Activated CD4-positive, alpha-beta T cell treated with anti-CD3 and anti-CD28 coated beads for 1 hour (primary cell): ENCODE results near the gene GPR176.

ENCODE experiments used
- DNase-seq: peaks from one replicate; pipeline ENCODE4 v3.0.0-alpha.2; 2020

GPR176 gene

DNA sequence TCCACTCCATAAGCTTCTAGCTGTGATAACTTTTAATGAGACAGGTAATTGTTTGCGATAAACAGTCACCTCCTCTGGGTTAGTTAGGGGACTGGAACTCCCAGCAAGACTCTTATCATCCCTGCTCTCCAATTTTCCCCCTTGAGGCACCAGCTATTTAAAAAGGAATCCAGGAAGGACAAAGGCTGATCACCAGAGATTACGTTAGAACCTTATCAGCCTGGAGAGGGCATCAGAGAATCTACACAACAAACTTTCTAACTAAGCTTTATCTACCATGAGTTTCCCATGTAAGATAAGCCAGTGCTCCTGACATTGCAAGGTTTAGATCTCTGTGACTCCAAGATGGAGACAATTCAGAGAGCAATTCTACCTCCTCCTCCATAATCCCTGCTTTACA lies 31.3 kb downstream of the GPR176 start:
- no peak for DNase-seq

DNA sequence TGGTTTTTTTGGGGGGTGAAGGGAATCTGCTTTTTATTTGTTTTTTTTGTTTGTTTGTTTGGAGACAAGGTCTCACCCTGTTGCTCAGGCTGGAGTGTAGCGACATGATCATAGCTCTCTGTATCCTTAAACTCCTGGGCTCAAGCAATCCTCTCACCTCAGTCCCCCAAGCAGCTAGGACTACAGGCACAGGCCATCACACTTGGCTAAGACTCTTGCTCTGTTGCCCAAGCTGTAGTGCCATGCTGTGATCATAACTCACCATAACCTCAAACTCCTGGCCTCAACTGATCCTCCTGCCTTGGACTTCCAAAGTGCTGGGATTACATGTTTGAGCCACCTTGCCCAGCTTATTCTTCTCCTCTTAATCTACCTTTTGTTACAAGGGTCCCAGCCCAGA lies 31.8 kb downstream of the GPR176 start:
- DNase-seq = no peak

DNA sequence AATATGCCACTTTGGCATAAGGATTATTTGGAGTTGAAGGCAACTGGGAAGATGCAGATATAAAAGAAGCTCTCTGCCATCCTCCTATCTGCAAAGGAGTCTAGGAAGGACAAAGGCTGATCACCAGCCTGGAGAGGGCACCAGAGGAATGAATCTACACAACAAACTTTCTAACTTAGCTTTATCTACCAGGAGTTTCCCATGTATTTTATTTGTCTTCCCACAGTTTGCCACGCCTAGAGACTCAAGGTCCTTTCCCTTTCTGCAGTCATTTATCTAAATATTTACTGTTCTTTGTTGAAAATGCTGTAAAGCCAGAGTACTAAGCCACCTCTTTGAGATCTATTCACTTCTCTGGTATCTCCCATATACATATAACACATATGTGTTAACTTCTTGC lies 32.2 kb downstream of the GPR176 start:
- DNase-seq = no peak

DNA sequence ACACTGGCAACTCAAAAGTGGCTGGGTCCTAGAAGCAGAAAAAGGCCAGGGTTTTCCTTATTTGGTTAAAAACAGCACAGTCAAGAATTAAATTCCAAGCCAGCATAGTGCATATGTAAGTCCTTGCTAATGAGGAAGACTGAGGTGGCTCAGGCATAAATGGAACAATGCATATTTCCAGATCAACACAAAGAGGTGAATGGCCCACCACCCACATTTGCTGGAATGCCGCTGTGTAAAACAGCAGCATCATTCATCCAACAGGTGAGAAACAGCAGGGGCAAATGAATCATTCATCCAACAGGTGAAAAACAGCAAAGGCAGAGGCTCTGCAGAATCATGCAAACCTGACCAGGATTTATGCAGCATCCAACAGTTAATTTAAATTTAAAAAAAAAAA lies 32.9 kb downstream of the GPR176 start:
- DNase-seq = no peak

DNA sequence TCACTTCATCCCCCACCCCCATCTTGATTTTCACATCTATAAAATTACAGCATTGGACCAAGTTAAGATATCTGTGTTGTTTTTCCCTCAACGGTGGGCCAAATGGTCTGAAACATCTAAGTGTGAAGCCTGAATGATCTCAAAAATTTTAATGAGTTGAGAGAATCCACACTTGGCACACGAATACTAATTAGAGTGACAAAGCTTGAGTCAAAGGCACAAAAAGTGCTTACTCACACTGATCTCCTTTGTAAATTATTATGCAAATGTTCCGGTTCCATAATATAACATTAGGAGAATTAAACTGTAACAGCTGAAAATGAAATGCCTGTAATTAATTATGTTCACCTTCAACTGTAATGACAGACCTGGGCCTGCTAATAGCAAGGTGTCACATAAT lies 33.6 kb downstream of the GPR176 start:
- no peak for DNase-seq

DNA sequence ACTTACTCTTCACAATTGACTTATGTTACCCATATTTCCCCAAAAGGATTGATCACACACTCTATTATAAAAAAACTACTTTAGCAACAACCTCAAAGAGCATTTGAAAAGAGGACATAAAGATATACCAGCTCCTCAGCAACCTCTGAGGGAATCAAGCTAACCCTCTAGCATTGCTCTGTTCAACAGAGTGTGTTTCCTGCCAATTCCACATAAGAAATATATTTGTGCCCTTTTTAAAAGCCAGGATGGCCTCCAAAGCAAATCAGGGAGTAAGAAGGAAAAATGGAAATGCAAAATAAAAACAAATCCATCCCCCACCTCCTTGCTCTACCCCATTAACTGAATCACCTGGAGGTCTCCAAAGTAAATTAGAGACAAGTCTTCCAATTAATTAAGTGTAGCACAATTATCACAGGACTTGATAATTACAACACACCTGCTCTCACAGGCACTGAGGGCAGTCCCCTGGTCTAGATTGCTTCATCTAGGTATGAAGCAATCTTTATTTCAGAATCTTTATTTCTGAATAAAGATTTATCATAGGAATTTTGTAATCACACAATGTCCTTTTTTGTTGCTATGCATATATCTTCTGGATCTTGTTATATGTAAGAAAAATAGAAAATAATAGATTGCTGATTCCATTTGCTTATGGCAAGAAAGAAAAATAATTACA lies 34.8 kb downstream of the GPR176 start:
- no peak for DNase-seq

DNA sequence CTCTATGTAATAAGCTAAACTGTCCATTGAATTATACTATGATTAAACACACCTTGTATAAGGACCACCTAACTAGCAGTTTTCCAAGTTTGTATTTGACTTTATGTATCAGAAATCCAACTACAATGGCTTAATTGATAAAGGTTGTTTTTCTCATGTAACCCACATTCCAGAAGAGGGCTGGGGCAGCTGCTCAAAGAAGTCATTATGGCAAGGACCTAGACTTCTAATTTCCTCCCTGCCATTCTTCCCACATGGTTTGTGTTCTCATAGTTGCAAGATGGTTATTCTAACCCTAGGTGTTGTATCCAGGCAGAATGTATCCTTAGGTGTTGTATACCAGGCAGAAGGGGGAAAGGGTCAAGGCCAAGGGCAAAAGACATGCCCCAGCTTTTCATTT lies 35.7 kb downstream of the GPR176 start:
- no peak for DNase-seq

DNA sequence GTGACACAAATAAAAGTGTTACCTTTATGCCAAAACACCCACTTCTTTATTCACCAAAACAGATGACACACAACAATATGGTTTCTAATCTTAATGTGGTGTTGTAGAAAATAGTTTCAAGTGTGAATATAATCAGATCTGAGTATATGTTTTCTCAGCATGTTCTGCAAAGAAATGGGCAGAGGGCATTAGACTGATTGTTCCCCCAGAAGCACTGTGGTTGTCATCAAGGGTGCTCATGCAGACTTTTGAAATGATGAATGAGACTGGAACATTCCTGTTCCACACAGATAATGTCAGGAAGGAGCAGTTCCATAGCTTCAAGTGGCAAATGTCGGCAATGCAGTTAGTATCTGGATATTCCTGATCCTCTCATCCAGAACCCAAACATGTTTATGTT lies 37.5 kb downstream of the GPR176 start:
- DNase-seq = no peak

DNA sequence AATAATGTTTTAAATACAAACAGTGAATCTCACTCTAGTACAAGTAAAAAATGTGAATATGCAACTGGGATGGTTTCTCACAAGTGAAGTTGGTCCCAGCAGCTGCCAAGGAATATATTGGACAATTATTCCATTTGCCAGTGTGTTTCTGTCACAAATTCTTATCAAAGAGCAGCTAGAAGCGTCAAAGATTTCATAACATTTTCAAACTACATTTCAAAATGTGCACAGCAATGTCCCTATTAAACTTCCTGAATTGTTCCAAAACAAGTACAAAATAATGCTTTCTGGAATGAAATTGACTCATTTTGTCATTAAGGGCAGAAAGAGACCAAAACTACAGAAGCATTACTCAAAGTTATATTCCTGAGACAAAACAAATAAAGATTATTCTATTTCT lies 38.3 kb downstream of the GPR176 start:
- no peak for DNase-seq

DNA sequence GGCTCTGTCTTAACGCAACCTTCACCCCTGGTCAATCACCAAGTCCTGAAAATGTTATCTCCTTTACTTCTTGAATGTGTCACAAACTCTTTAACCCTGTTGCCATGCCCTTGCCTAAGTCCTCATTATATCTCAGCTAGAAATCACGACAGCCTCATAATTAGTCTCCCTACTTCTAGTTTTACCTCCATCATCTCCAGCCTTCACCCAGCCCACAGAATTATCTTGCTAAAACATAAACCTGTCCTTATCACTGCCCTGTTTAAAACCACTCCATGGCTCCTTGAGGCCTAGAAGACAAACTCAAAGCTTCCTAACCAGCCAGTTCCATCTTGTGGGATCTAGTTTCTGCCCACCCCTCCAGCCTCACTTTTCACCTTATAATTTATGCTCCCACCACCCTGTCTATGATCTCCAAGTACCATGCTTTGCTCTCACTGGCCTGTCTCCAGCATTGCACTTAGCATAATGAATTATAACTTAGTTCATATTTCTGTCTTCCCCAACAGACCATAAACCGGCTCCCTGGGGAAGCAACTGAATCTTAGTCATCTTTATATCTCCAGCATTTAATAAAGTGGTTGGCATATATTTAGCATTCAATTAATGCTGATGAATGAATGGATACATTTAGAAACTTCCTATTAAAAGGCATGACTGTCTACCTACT lies 39.2 kb downstream of the GPR176 start:
- DNase-seq = no peak

DNA sequence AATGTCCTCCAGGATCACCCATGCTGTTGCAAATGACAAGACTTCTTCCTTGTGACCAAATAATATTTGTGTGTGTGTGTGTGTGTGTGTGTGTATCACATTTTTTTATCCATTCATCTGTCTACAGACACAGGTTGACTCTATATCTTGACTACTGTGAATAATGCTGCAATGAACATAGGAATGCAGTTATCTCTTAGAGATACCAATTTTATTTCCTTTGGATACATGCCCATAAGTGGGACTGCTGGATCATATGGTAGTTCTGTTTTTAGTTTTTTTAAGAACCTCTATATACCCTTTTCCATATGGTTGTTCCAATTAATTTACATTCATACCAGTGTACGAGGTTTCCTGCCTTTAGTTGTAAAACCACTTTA lies 41.7 kb downstream of the GPR176 start:
- DNase-seq = no peak

DNA sequence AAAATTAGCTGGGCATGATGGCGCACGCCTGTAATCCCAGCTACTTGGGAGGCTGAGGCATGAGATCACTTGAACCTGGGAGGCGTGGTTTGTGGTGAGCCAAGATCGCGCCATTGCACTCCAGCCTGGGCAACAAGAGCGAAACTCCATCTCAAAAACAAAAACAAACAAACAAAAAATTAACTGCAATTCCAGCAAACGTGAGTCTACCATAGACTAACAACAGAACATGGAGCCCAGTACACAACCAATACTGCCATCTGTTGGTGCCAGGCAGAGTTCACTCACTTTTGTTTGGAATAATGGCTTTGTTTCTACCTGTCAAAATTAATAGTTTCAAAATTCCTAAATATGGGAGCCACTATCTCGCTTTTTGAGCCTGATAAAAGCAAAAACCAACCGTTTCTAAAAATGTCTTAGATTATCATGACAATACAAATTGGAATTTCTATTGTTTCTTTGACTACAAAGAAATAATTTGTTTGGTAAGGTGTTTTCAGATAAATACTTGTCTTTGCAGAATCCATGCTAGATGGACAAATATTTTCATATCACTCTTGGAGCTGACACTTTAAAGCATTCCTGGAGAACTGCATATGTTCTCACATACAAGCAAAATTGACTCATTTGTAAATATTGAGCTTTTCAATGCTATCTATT lies 45.0 kb downstream of the GPR176 start:
- DNase-seq = no peak

DNA sequence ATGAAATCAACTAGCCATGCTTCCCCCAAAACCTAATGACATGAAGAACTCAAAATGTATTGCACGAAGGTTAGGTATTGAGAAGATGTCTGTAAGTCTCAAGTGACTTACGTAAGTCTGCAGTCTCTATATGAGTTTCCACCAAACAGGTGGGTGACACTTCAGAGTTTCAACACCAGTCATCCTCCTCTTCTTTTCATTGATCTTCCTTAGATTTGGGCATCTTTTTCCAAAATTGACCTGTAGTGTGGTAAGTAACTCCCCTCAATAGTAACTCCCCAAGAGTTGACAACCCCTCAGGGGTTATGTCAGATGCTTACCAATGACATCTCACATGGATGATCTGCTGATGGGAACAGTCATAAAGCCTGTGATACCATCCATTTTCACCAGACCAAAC lies 46.1 kb downstream of the GPR176 start:
- DNase-seq = no peak

DNA sequence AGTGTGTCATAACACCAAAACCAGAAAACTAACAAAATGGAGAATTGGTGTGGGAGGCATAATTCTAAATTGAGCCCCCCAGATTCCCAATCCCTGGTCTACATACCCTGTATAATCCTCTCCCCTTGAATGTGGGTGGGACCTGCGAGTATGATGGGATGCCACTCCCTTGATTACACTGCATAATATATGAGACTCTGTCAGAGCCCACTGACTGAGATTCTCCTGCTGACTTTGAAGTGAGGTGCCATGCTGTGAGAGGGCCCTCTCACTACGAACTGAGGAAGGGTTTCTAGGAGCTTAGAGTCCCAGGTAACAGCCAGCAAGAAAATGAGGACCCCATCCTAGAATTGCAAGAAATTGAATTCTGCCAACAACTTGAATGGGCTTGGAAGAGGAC lies 49.5 kb downstream of the GPR176 start:
- no peak for DNase-seq

DNA sequence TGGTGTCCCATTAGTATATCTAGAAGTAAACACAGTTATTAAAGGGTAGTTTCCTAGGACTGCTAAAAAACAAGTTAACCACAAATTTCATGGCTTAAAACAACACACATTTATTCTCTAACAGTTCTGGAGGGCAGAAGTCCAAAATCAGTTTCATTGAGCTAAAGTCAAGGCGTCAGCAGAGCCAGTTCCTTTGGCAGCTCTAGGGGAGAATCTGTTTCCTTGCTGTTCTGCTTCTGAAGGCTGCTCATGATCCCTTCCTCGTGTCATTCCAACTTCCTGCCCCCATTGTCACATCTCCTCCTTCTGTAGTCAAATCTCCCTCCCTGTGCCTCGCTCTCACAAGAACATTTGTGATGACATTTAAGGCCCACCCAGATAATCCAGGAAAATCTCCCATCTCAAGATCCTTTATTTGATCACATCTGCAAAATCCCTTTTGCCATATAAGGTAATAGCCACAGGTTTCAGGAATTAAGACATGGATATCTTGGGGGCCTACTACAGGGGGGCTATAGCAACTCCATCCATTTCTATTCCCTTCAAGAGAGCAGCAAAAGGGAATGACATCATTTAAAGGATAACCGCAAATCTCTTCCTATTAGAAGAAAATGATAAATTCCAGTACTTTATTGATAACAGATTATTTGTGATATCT lies 50.1 kb downstream of the GPR176 start:
- no peak for DNase-seq

DNA sequence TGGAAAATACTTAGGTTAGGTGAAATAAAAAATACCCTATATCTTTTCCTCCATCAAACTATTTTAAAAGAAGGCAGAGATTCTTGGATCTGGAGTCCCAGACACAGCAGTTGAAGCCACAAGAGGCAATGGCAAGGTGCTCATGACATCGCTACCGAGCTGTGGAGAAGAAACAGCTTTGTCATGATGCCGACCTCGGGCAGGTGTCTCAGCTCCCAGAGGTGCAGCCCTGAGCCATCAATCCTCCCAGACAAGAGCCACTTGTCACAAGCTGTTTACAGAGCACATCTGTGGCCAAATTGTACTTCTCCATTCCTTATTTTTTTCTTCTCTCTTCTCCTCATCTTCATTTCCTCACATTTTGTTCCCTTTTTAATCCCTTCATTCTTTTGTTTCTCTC lies 50.8 kb downstream of the GPR176 start:
- no peak for DNase-seq

DNA sequence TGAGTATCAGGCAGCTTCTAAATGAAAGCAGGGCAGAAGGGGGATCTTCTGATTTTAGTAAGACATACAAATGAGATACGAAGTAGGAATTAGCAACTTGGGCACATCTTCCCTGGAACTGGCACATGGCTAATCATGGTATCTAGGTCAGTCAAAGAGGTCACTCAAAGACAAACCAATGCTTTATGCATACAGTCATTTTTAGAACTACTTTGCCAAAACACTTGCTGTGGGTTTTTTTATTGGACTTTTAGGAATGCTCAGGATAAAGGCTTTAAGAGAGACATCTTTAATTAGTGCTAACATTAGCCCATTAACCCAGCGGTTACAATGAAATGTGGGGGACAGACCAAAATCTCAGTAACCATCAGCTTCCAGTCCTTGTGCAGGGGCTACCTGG lies 51.7 kb downstream of the GPR176 start:
- no peak for DNase-seq

DNA sequence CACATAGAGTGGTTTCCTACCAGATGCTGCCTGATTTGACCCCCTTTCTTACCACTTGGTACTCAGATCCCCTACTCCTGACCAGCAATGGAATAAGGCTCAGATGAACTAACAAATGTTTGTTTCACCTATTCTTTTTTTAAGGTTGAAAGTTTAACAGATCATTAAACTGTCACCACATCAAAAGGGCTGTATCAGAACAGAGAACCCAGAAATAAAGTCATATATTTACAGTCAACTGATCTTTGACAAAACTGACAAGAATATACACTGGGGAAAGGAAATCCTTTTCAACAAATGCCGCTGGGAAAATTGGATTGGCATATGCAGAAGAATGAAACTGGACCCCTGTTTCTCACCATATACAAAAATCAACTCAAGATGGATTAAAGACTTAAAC lies 56.0 kb downstream of the GPR176 start:
- no peak for DNase-seq

DNA sequence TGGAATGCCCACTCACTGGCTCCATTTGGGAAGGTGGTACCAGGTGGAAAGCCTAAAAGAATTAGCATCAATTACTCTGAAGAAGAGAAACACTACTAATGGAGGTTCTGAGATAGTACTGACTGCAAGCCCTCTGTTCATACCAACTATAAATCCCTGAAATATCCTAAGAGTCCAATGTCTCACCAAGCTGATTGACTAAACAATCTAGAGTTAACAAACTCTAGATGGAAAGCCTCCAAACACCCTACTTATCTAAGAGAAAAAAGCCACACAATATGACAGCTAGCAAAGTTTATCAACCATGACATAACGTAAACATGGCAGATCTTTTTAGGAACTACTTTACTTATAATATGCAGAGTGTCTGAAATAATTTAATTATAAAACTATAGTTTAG lies 59.2 kb downstream of the GPR176 start:
- DNase-seq = no peak

DNA sequence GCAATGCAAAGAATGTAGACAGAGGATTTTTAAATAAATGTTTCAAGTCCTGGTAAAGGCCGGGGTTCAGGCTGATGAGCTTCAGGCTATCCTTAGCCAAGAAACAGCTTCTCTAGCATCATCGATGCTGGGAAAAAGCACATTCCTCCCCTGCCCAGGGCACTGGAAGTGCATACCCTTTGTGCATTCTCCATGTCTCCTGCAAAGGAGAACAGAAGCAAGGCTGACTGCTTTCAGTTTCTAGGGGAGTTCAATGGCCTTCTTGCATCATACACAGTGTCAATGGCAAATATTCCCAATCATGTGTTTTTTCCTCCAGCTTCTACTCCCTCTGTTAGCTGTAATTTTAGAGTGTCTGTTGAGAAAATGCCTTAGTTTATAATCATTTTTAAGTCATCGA lies 59.9 kb downstream of the GPR176 start:
- no peak for DNase-seq

DNA sequence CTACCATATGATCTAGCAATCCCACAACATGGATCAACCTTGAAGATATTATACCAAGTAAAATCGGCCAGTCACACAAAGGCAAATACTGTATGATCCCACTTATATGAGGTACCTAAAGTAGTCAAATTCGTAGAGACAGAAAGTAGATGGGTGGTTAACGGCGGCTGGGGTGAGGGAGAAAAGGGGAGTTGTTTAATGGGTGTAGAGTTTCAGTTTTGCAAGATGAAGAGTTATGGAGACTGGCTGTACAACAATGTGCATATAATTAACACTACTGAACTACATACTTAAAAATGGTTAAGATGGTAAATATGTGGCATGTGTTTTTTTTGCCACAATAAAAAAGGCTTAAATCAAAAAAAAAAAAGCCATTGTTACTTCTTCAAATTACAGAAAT lies 60.4 kb downstream of the GPR176 start:
- DNase-seq = no peak

DNA sequence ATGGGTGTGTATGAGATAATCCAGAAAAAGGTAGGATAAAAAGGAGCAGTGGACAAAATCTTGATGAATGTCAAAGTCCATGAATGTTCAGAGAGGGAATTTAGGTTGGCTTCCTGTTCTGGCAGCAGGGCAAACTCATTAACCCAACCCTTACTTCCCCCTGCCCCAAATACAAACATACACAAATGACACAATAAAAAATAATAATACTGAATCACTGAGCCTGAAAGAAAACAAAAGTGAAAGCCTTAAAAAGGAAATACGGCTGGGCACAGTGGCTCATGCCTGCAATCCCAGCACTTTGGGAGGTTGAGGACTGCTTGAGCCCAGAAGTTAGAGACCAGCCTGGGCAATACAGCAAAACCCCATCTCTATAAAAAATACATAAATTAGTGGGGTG lies 62.9 kb downstream of the GPR176 start:
- no peak for DNase-seq

DNA sequence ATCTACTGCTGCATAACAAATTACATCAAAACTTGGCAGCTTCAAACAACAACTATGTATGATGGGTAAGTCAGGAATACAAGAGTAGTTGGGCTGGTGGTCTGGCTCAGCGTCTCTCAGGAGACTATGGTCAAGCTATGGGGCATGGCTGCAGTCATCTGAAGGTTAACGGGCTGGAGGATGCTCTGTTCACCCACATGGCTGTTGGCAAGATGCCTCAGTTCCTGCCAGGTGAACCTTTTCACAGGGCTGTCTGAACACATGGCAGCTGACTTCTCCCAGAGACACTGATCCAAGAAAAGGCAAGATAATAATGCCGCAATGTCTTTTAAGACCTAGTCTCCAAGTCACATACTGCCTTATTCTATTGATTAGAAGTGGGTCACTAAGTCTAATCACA lies 63.7 kb downstream of the GPR176 start:
- no peak for DNase-seq

DNA sequence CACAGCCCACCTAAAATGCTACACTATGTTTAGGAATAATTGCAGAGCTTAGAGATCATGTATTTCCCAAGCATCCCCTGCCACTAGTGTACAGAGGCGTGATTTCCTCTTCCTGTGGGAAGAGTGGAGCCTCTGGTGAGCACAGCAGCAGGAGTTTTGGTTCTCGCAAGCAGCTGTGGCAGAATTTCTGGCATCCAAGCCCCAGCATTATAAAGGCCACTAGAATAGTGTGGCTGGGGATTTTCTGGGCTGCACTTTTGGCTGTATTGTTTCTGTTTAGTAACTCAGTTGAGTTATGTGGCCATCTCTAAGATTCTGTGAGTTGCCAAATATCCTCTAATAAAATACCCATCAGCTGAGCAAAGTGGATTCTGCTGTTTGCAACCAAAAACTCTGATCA lies 64.7 kb downstream of the GPR176 start:
- DNase-seq = no peak
